ENCODE data around the gene KLHL22.
"Not testable (repeated sequence)": the region's sequence is repeated elsewhere in the genome, so short reads cannot be mapped to it uniquely, and the experiment has no call there.

The KLHL22 gene

DNA sequence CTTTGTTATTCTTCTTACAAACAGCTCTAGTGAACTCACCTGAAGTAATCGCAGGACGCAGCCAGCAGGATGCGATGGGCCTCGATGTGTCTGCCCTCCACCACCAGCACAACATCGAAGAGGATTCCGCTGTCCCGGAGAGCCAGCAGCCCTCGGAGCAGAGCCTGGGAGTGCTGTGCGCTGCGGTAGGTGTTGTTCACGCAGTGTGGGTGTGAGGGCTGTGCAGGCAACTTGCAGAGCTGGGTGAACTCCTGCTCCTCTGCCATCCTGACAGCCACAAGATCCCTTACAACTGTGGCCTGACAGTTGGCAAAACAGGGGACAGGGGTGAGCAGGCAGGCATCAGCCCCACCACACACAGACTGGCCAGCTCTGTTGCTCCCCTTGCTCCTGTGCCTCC lies 6.6 kb downstream of the KLHL22 start:
- in situ Hi-C loops (cut with HindIII; ENCODE audit: low sequenced_read_pairs) = no loop called here
- H3K4me3 ChIP-seq (ENCODE audit: low read depth, low read length) = no peak overlapping the region
- DNase-seq (ENCODE audit: low read depth) = no peak
- TF ChIP-seq, protein P1, sequence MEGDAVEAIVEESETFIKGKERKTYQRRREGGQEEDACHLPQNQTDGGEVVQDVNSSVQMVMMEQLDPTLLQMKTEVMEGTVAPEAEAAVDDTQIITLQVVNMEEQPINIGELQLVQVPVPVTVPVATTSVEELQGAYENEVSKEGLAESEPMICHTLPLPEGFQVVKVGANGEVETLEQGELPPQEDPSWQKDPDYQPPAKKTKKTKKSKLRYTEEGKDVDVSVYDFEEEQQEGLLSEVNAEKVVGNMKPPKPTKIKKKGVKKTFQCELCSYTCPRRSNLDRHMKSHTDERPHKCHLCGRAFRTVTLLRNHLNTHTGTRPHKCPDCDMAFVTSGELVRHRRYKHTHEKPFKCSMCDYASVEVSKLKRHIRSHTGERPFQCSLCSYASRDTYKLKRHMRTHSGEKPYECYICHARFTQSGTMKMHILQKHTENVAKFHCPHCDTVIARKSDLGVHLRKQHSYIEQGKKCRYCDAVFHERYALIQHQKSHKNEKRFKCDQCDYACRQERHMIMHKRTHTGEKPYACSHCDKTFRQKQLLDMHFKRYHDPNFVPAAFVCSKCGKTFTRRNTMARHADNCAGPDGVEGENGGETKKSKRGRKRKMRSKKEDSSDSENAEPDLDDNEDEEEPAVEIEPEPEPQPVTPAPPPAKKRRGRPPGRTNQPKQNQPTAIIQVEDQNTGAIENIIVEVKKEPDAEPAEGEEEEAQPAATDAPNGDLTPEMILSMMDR (IDR thresholded peaks at IDR 0.05; ENCODE audit: low read depth, low read length, missing control alignments) = no peak

DNA sequence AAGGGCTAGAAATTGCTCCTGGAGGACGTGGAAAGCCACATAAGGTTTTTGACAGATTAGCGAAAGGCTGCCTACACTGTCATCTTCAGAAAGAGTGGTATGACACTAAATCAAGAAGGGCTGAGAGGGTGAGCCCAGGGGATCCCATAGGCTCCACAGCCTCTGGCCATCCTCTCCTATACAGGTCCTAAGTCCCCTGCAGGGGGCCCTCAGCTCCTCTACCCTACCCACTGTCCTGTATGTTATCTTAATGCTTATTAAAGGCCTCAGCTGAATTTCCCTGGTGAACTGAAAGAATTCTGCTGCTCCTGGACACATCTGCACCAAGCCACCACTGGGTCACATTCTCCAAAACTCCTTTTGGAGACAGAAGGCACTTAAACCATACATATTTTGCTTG lies 7.9 kb downstream of the KLHL22 start:
- no peak for DNase-seq (ENCODE audit: low read depth)
- TF ChIP-seq, protein P1 (IDR thresholded peaks at IDR 0.05; ENCODE audit: low read depth, low read length, missing control alignments) = no peak
- in situ Hi-C loops (cut with HindIII; ENCODE audit: low sequenced_read_pairs) = no loop called here
- no peak overlapping the region for H3K4me3 ChIP-seq (ENCODE audit: low read depth, low read length)

DNA sequence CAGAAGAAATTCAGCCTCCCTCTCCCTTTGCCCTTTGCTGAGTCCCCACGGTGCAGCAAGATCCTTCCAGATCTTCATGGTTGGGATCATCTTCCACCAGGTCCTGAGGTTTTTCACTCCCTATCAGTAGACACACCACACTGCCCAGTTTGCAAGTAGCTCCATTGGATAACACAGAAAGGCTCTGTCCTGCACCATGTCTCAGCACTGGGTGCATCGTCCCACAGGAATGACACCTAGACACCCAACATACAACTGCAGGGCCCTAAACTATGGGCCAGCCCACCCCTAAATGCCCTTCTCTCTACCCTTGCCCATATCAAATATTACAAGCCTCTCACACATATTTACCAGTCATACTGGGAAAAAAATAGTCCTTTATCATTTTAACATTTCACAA lies 9.4 kb downstream of the KLHL22 start:
- in situ Hi-C loops (cut with HindIII; ENCODE audit: low sequenced_read_pairs) = no loop called here
- DNase-seq (ENCODE audit: low read depth) = no peak

DNA sequence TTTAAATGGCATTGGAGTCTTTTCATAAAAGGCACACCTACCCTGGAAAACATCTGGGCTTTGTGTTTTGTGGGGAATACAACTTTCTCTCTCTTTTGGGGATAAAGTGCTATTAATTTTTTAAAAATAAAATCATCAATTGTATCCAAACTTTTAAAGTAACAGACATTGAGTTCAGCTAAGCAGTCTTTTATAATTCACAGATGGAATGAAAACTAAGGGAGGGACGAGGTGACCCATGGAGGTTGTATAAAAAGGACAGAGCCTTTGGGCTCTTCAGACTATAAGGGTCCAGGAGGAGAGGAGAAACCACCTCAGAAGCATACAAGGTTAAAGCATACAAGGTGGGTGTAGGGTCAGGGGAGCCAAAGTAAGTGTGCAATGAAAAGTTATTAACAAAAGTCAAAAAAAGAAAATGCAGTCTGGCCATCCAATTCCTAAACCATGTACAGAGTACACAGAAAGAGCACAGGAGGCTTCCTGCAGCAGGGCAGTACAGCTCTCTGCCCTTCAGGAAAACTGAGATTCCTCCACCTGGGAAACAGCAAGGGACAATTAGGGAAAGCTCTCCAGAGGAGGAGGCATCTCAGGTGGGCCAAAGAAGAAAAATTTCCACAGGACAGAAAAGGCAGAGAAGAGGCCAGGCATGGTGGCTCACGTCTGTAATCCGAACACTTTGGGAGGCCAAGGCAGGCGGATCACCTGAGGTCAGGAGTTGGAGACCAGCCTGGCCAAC lies 10.5 kb downstream of the KLHL22 start:
- H3K4me3 ChIP-seq (ENCODE audit: low read depth, low read length) = no peak overlapping the region
- in situ Hi-C loops (cut with HindIII; ENCODE audit: low sequenced_read_pairs) = no loop called here
- no peak for DNase-seq (ENCODE audit: low read depth)
- TF ChIP-seq, protein P1 (IDR thresholded peaks at IDR 0.05; ENCODE audit: low read depth, low read length, missing control alignments) = no peak

More for the DNA sequence above, 9.4 kb downstream of the KLHL22 start:
- TF ChIP-seq, protein P1 (IDR thresholded peaks at IDR 0.05; ENCODE audit: low read depth, low read length, missing control alignments) = no peak
- H3K4me3 ChIP-seq (ENCODE audit: low read depth, low read length) = no peak overlapping the region

DNA sequence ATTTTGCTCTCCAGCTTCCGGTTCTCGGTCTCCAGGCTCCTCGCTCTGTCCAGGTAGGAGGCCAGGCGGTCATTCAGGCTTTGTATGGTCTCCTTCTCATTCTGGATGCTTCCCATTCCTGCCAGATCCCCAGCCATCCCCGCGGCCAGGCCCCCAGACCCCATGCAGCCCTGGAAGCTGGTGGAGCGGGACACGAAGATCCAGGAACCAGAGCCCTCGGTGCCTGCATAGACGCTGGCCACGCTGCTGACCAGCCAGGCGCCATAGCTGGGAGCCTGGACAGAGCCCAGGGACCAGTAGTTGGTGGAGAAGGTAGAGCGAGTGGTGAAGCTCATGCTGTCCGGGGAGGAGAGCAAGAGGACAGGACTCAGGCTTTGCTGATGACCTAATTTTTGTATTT lies 11.8 kb downstream of the KLHL22 start:
- TF ChIP-seq, protein P1 (IDR thresholded peaks at IDR 0.05; ENCODE audit: low read depth, low read length, missing control alignments) = no peak
- no peak for DNase-seq (ENCODE audit: low read depth)
- no peak overlapping the region for H3K4me3 ChIP-seq (ENCODE audit: low read depth, low read length)
- in situ Hi-C loops (cut with HindIII; ENCODE audit: low sequenced_read_pairs) = no loop called here

DNA sequence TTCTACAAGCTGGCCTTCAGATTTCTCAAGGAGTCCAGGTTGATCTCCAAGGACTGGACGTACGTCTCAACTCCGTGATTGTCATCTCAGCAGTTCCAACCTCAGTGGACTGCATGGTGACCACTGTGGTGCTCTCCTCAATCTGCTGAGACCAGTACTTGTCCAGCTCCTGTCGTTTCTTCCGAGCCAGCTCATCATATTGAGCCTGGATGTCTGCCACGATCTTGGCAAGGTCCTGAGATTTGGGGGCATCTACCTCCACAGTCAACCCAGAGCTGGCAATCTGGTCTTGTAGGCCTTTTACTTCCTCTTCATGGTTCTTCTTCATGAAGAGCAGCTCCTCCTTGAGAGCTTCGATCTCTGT lies 12.5 kb downstream of the KLHL22 start:
- DNase-seq (ENCODE audit: low read depth); H3K4me3 ChIP-seq (ENCODE audit: low read depth, low read length); in situ Hi-C loops (cut with HindIII; ENCODE audit: low sequenced_read_pairs): not testable (repeated sequence)

DNA sequence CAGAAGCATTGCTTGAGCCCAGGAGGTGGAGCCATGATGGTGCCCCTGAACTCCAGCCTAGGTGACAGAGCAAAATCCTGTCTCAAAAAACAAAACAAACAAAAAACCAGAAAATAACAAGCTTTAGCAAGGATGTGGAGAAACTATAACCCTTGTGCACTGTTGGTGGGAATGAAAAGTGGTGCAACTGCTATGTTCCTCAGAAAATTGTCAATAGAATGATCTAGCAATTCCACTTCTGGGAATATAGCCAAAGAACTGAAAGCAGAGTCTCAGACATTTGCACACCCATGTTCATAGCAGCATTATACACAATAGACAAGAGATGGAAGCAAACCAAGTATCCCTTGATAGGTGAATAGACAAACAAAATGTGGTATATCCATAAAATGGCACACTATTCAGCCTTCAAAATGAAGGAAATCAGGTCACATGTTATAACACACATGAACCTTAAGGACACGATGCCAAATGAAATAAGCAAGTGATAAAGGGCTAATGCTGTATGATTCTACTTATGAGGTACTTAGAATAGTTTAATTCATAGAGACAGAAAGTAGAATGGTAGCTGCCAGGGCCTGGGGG lies 15.9 kb downstream of the KLHL22 start:
- TF ChIP-seq, protein P1 (IDR thresholded peaks at IDR 0.05; ENCODE audit: low read depth, low read length, missing control alignments) = no peak
- in situ Hi-C loops (cut with HindIII; ENCODE audit: low sequenced_read_pairs) = no loop called here
- no peak overlapping the region for H3K4me3 ChIP-seq (ENCODE audit: low read depth, low read length)
- DNase-seq (ENCODE audit: low read depth) = no peak

DNA sequence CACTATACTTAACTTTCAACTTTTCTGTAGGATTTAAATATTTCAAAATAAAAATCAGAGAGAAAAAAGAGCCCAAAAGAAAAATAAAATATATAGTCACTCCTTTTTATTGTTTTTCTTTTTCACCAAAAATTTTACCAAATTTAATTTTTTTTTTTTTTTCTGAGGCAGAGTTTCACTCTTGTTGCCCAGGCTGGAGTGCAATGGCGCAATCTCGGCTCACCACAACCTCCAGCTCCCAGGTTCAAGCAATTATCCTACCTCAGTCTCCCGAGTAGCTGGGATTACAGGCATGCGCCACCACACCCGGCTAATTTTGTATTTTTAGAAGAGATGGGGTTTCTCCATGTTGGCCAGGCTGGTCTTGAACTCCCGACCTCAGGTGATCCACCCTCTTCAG lies 17.5 kb downstream of the KLHL22 start:
- DNase-seq (ENCODE audit: low read depth); in situ Hi-C loops (cut with HindIII; ENCODE audit: low sequenced_read_pairs); H3K4me3 ChIP-seq (ENCODE audit: low read depth, low read length): not testable (repeated sequence)

DNA sequence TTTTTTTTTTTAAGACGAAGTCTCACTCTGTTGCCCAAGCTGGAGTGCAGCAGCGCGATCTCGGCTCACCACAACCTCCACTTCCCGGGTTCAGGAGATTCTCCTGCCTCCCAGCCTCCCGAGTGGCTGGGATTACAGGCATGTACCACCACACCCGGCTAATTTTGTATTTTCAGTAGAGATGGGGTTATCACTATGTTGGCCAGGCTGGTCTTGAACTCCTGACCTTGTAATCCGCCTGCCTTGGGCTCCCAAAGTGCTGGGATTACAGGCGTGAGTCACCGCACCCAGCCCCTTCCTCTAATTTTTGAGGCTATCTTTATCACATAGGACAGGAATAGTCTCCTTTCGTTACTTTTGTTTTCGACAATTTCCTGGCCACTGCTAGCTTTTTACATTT lies 20.0 kb downstream of the KLHL22 start:
- H3K4me3 ChIP-seq (ENCODE audit: low read depth, low read length); in situ Hi-C loops (cut with HindIII; ENCODE audit: low sequenced_read_pairs); DNase-seq (ENCODE audit: low read depth): not testable (repeated sequence)
